NCI-H748 (cell line): ENCODE results near the gene TMEM151B.

ENCODE experiments used
- DNase-seq: peaks from one replicate; lab custom pipeline; 2025; ENCODE audit not compliant: unreplicated experiment; lab: John Stamatoyannopoulos, UW

Gene TMEM151B

GRCh38 chr6:44232676-44233566 is 37.3 kb upstream of the TMEM151B start:
- no peak for DNase-seq

- DNase-seq: no peak
These were observed 36.6 kb upstream of the TMEM151B start for GRCh38 chr6:44233567-44234100.

GRCh38 chr6:44234101-44235025 is 35.9 kb upstream of the TMEM151B start:
- DNase-seq: peak; percentile 28

GRCh38 chr6:44235269-44235668 is 35.0 kb upstream of the TMEM151B start:
- DNase-seq: no peak

GRCh38 chr6:44235891-44236516 is 34.2 kb upstream of the TMEM151B start:
- no peak for DNase-seq

- DNase-seq: peak; percentile 91
These were observed 33.0 kb upstream of the TMEM151B start for GRCh38 chr6:44237021-44237812.

- peak; percentile 80 for DNase-seq
These were observed 32.3 kb upstream of the TMEM151B start for GRCh38 chr6:44237813-44238433.

- no peak for DNase-seq
These were observed 31.4 kb upstream of the TMEM151B start for GRCh38 chr6:44238687-44239350.

- DNase-seq: no peak
These were observed 26.9 kb upstream of the TMEM151B start for GRCh38 chr6:44243345-44243744.

GRCh38 chr6:44245391-44245911 is 24.8 kb upstream of the TMEM151B start:
- no peak for DNase-seq

- peak; percentile 91 for DNase-seq
These were observed 24.2 kb upstream of the TMEM151B start for GRCh38 chr6:44245912-44246662.

- peak; percentile 100 for DNase-seq
These were observed 23.4 kb upstream of the TMEM151B start, which contains the start of gene HSP90AB1 for GRCh38 chr6:44246663-44247337. HSP90AB1 (plus strand) TSS chr6:44247101; CDS start chr6:44248630, 1,529 bp downstream.

- DNase-seq: peak; percentile 66
These were observed 22.6 kb upstream of the TMEM151B start for GRCh38 chr6:44247338-44248302.

GRCh38 chr6:44248579-44248978 is 21.7 kb upstream of the TMEM151B start:
- no peak for DNase-seq

GRCh38 chr6:44249082-44249748 is 21.0 kb upstream of the TMEM151B start:
- no peak for DNase-seq
